ENCODE results near the gene FBXL2. TPM values are rescaled to one million over a fixed set of nuclear protein-coding genes. Genes with fewer than 3 reads are reported as not detected.

The FBXL2 gene
- total RNA-seq, 2 experiments from 2014 or later: 0.06 TPM; not detected in 1

- no peak for TF ChIP-seq EZH2phosphoT487 (IDR thresholded peaks at IDR 0.05; ENCODE audit: borderline replicate concordance, low read depth, low read length)
- TF ChIP-seq, protein P1, sequence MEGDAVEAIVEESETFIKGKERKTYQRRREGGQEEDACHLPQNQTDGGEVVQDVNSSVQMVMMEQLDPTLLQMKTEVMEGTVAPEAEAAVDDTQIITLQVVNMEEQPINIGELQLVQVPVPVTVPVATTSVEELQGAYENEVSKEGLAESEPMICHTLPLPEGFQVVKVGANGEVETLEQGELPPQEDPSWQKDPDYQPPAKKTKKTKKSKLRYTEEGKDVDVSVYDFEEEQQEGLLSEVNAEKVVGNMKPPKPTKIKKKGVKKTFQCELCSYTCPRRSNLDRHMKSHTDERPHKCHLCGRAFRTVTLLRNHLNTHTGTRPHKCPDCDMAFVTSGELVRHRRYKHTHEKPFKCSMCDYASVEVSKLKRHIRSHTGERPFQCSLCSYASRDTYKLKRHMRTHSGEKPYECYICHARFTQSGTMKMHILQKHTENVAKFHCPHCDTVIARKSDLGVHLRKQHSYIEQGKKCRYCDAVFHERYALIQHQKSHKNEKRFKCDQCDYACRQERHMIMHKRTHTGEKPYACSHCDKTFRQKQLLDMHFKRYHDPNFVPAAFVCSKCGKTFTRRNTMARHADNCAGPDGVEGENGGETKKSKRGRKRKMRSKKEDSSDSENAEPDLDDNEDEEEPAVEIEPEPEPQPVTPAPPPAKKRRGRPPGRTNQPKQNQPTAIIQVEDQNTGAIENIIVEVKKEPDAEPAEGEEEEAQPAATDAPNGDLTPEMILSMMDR (conservative IDR thresholded peaks at IDR 0.05; ENCODE audit: low read length): no peak
- no peak overlapping the region for H3K27ac ChIP-seq (ENCODE audit: low read depth, low read length, poor library complexity, severe bottlenecking)
- no peak for DNase-seq (ENCODE audit: low spot score)
- no TSS peak for BruUV-seq (replicated peaks)
- H3K9me3 ChIP-seq (ENCODE audit: low read length): no peaks in the 10 kb centered on the region
- no peaks in the 10 kb centered on the region for H3K4me1 ChIP-seq (ENCODE audit: insufficient read depth, low read length, poor library complexity, severe bottlenecking)
- H3K4me2 ChIP-seq (ENCODE audit: low read length): no peak overlapping the region
- no peaks in the 10 kb centered on the region for H4K20me1 ChIP-seq (ENCODE audit: insufficient read depth, low read length)
- no peaks in the 10 kb centered on the region for H3K79me2 ChIP-seq (ENCODE audit: insufficient read depth, low read depth, low read length)
- POLR2A ChIA-PET: no interaction called here
- intact Hi-C loops (cut with micrococcal nuclease; ENCODE audit: unreplicated experiment): no loop called here
- CTCF ChIA-PET (ENCODE audit: unreplicated experiment): no interaction called here
- no peaks in the 10 kb centered on the region for H3K36me3 ChIP-seq (ENCODE audit: insufficient read depth, low read length)
- no peak overlapping the region for H3K4me3 ChIP-seq (ENCODE audit: low read depth, low read length, poor library complexity, severe bottlenecking)
- no peak overlapping the region for H2AFZ ChIP-seq (ENCODE audit: low read length)
- H3K9me2 ChIP-seq (ENCODE audit: insufficient read depth, low read length): no peaks in the 10 kb centered on the region
Measured at GRCh38 chr3:33256249-33256648, 21.0 kb upstream of the FBXL2 start.

GRCh38 chr3:33260104-33260503 is 17.1 kb upstream of the FBXL2 start:
- Histone ChIP-seq H2AFZ (ENCODE audit: low read length) (no peak overlapping the region), H3K36me3 (ENCODE audit: insufficient read depth, low read length) (no peaks in the 10 kb centered on the region), H3K27ac (ENCODE audit: low read depth, low read length, poor library complexity, severe bottlenecking) (no peak overlapping the region), H3K4me1 (ENCODE audit: insufficient read depth, low read length, poor library complexity, severe bottlenecking) (no peaks in the 10 kb centered on the region), H4K20me1 (ENCODE audit: insufficient read depth, low read length) (no peaks in the 10 kb centered on the region), H3K79me2 (ENCODE audit: insufficient read depth, low read depth, low read length) (no peaks in the 10 kb centered on the region), H3K9me3 (ENCODE audit: low read length) (no peaks in the 10 kb centered on the region), H3K9me2 (ENCODE audit: insufficient read depth, low read length) (no peaks in the 10 kb centered on the region), H3K4me2 (ENCODE audit: low read length) (no peak overlapping the region), H3K4me3 (ENCODE audit: low read depth, low read length, poor library complexity, severe bottlenecking) (no peak overlapping the region)
- CTCF ChIA-PET (ENCODE audit: unreplicated experiment): no interaction called here
- no peak for DNase-seq (ENCODE audit: low spot score)
- TF ChIP-seq EZH2phosphoT487 (IDR thresholded peaks at IDR 0.05; ENCODE audit: borderline replicate concordance, low read depth, low read length): no peak
- TF ChIP-seq, protein P1 (conservative IDR thresholded peaks at IDR 0.05; ENCODE audit: low read length): no peak
- intact Hi-C loops (cut with micrococcal nuclease; ENCODE audit: unreplicated experiment): no loop called here
- POLR2A ChIA-PET: interaction anchor here (0.6 kb wide), 2 partner anchors 160 to 1990 kb away, joined by 3 read pairs; no protein-coding TSS in a partner anchor
- BruUV-seq (replicated peaks): no TSS peak

GRCh38 chr3:33269385-33269784 is 7.9 kb upstream of the FBXL2 start:
- BruUV-seq (replicated peaks): no TSS peak
- Histone ChIP-seq H2AFZ (ENCODE audit: low read length) (no peak overlapping the region), H3K4me3 (ENCODE audit: low read depth, low read length, poor library complexity, severe bottlenecking) (no peak overlapping the region), H3K4me2 (ENCODE audit: low read length) (no peak overlapping the region), H3K4me1 (ENCODE audit: insufficient read depth, low read length, poor library complexity, severe bottlenecking) (no peaks in the 10 kb centered on the region), H3K9me2 (ENCODE audit: insufficient read depth, low read length) (no peaks in the 10 kb centered on the region), H3K36me3 (ENCODE audit: insufficient read depth, low read length) (no peaks in the 10 kb centered on the region), H3K79me2 (ENCODE audit: insufficient read depth, low read depth, low read length) (no peaks in the 10 kb centered on the region), H3K27ac (ENCODE audit: low read depth, low read length, poor library complexity, severe bottlenecking) (no peak overlapping the region), H4K20me1 (ENCODE audit: insufficient read depth, low read length) (no peaks in the 10 kb centered on the region), H3K9me3 (ENCODE audit: low read length) (no peaks in the 10 kb centered on the region)
- no peak for TF ChIP-seq EZH2phosphoT487 (IDR thresholded peaks at IDR 0.05; ENCODE audit: borderline replicate concordance, low read depth, low read length)
- TF ChIP-seq, protein P1 (conservative IDR thresholded peaks at IDR 0.05; ENCODE audit: low read length): no peak
- CTCF ChIA-PET (ENCODE audit: unreplicated experiment): no interaction called here
- no peak for DNase-seq (ENCODE audit: low spot score)
- POLR2A ChIA-PET: no interaction called here
- intact Hi-C loops (cut with micrococcal nuclease; ENCODE audit: unreplicated experiment): no loop called here

All from OCI-LY7 (cell line).